Neural cell (in vitro differentiated cells): Measurements from ENCODE around the gene GMEB2. TPM values are rescaled to one million over a fixed set of nuclear protein-coding genes. Genes with fewer than 3 reads are reported as not detected.

ENCODE experiments used
- H2AFZ ChIP-seq: fragments of 200-600, 300-800 bp; sonication (generic), shearing (Covaris generic); 2 replicates; pipeline ENCODE4 v1.6.0; 2014; ENCODE audit warnings: low read depth, mild to moderate bottlenecking, antibody characterized with exemption, low read length, moderate library complexity
- H3F3A ChIP-seq: fragments of 200-600 bp; shearing (Covaris generic); 2 replicates; pipeline ENCODE4 v1.6.1; 2016; ENCODE audit warnings: mild to moderate bottlenecking, moderate library complexity, mixed read lengths, antibody characterized with exemption, low read length; ENCODE audit not compliant: insufficient read depth, poor library complexity, severe bottlenecking
- H3K27ac ChIP-seq: fragments of 200-600, 300-800 bp; sonication (generic), shearing (Covaris generic); 2 replicates; pipeline ENCODE4 v1.5.1; 2014; ENCODE audit warnings: mild to moderate bottlenecking, low read length, moderate library complexity
- H3K27me3 ChIP-seq: fragments of 300-800, 200-600 bp; sonication (generic), shearing (Covaris generic); 2 replicates; pipeline ENCODE4 v1.6.0; 2014; ENCODE audit warnings: mild to moderate bottlenecking, low read depth, low read length, moderate library complexity; ENCODE audit not compliant: insufficient read depth
- H3K36me3 ChIP-seq: fragments of 300-800, 200-600 bp; sonication (generic), shearing (Covaris generic); 2 replicates; pipeline ENCODE4 v1.5.1; 2014; ENCODE audit warnings: mild to moderate bottlenecking, antibody characterized with exemption, low read length, moderate library complexity; ENCODE audit not compliant: insufficient read depth
- H3K4me2 ChIP-seq: fragments of 300-800, 200-600 bp; sonication (generic), shearing (Covaris generic); 2 replicates; pipeline ENCODE4 v1.6.0; 2014; ENCODE audit warnings: mild to moderate bottlenecking, low read length
- H3K4me3 ChIP-seq: fragments of 300-800, 200-600 bp; sonication (generic), shearing (Covaris generic); 2 replicates; pipeline ENCODE4 v1.5.1; 2014; ENCODE audit warnings: mild to moderate bottlenecking, low read length, moderate library complexity
- H3K79me2 ChIP-seq: fragments of 200-600 bp; shearing (Covaris generic); replicated peaks from 2 replicates; pipeline ENCODE4 v1.6.0; 2014; ENCODE audit warnings: mild to moderate bottlenecking, low read length, moderate library complexity; ENCODE audit not compliant: insufficient read depth
- H3K9ac ChIP-seq: fragments of 300-800, 200-600 bp; sonication (generic), shearing (Covaris generic); 2 replicates; pipeline ENCODE4 v1.6.1; 2016; ENCODE audit warnings: mild to moderate bottlenecking, low read length, mixed read lengths
- H3K9me2 ChIP-seq: fragments of 200-600 bp; shearing (Covaris generic); 2 replicates; pipeline ENCODE4 v1.6.1; 2016; ENCODE audit warnings: mild to moderate bottlenecking, low read length, mixed read lengths; ENCODE audit not compliant: insufficient read depth
- H3K9me3 ChIP-seq: fragments of 200-600, 300-800 bp; sonication (generic), shearing (Covaris generic); 2 replicates; pipeline ENCODE4 v1.6.1; 2016; ENCODE audit warnings: mild to moderate bottlenecking, mixed run types, low read length, moderate library complexity, mixed read lengths
- H4K20me1 ChIP-seq: fragments of 200-600 bp; shearing (Covaris generic); 2 replicates; pipeline ENCODE4 v1.6.1; 2016; ENCODE audit warnings: mild to moderate bottlenecking, mixed run types; ENCODE audit not compliant: insufficient read depth
- EP300 ChIP-seq: fragments of 450-650 bp; conservative IDR thresholded peaks from 2 replicates; pipeline ENCODE4 v1.6.1; 2014; ENCODE audit warnings: antibody characterized with exemption, mild to moderate bottlenecking, moderate library complexity; ENCODE audit not compliant: poor library complexity, severe bottlenecking
- EZH2 ChIP-seq: fragments of 200-600, 300-800 bp; shearing (Covaris generic), sonication (generic); IDR thresholded peaks from 2 replicates; pipeline ENCODE4 v1.6.1; 2014; ENCODE audit warnings: antibody characterized with exemption, low read length, borderline replicate concordance, mild to moderate bottlenecking; ENCODE audit not compliant: insufficient read depth, poor library complexity, severe bottlenecking
- POLR2AphosphoS5 ChIP-seq: IDR thresholded peaks from 2 replicates; pipeline ENCODE4 v1.6.1; 2012
- RAD21 ChIP-seq: fragments of 450-650 bp; conservative IDR thresholded peaks from 2 replicates; pipeline ENCODE4 v1.6.1; 2014; ENCODE audit warnings: antibody characterized with exemption, mild to moderate bottlenecking, moderate library complexity
- TAF1 ChIP-seq: IDR thresholded peaks from 2 replicates; pipeline ENCODE4 v1.6.1; 2012; ENCODE audit warnings: low read depth
- polyA plus RNA-seq: library from polyadenylated mRNA; depleted of rRNA; stranded (reverse); fragments of >200 nt; gene quantifications from 2 replicates; pipeline ENCODE4 v1.2.3, GENCODE V29; 2014
- TF ChIP-seq, protein P1 (sequence below): IDR thresholded peaks from 2 replicates; pipeline ENCODE4 v1.6.1; 2012; ENCODE audit warnings: borderline replicate concordance
- TF ChIP-seq, protein P2 (sequence below): fragments of 450-650 bp; IDR thresholded peaks from 2 replicates; pipeline ENCODE4 v1.5.1; 2014; ENCODE audit warnings: antibody characterized with exemption, mild to moderate bottlenecking, moderate library complexity; ENCODE audit not compliant: poor library complexity, severe bottlenecking

GMEB2 gene
- polyA plus RNA-seq, 1 donor from 2014 or later = 13.7 TPM

DNA sequence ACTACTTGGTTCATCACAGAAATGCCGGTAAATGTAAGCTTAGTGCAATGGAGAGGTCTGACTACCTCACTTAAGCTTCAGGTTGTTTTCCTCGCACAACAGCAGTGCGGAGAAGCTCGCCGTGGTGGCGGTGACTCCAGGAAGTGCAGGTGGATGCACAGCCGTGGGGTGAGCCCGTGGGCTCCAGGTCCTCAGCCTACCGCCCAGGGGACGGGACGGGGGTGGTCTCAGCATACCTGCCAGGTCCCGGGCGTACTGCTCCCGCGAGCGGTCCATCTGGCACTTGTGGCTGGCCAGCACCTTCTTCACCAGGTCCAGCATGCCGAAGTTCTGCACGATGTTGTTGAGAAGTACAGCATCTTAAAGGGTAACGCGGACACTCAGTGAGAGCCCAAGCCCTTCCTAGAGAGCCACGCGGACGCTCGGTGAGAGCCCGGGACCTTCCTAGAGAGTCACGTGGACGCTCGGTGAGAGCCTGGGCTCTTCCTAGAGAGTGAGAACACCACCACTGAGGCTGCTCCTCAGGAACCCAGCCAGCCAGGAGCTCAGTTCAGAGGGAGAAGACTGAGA lies 35.0 kb downstream of the GMEB2 start:
- H3K27ac ChIP-seq = no peak overlapping the region
- H4K20me1 ChIP-seq = no peaks in the 10 kb centered on the region
- H3F3A ChIP-seq = no peaks in the 10 kb centered on the region
- H3K9ac ChIP-seq = no peak overlapping the region
- no peak overlapping the region for H2AFZ ChIP-seq
- no peaks in the 10 kb centered on the region for H3K9me2 ChIP-seq
- no peak overlapping the region for H3K4me3 ChIP-seq
- TF ChIP-seq POLR2AphosphoS5 = no peak
- TF ChIP-seq, protein P1, sequence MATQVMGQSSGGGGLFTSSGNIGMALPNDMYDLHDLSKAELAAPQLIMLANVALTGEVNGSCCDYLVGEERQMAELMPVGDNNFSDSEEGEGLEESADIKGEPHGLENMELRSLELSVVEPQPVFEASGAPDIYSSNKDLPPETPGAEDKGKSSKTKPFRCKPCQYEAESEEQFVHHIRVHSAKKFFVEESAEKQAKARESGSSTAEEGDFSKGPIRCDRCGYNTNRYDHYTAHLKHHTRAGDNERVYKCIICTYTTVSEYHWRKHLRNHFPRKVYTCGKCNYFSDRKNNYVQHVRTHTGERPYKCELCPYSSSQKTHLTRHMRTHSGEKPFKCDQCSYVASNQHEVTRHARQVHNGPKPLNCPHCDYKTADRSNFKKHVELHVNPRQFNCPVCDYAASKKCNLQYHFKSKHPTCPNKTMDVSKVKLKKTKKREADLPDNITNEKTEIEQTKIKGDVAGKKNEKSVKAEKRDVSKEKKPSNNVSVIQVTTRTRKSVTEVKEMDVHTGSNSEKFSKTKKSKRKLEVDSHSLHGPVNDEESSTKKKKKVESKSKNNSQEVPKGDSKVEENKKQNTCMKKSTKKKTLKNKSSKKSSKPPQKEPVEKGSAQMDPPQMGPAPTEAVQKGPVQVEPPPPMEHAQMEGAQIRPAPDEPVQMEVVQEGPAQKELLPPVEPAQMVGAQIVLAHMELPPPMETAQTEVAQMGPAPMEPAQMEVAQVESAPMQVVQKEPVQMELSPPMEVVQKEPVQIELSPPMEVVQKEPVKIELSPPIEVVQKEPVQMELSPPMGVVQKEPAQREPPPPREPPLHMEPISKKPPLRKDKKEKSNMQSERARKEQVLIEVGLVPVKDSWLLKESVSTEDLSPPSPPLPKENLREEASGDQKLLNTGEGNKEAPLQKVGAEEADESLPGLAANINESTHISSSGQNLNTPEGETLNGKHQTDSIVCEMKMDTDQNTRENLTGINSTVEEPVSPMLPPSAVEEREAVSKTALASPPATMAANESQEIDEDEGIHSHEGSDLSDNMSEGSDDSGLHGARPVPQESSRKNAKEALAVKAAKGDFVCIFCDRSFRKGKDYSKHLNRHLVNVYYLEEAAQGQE = no peak
- no peaks in the 10 kb centered on the region for H3K36me3 ChIP-seq
- H3K79me2 ChIP-seq = no peaks in the 10 kb centered on the region
- no peaks in the 10 kb centered on the region for H3K27me3 ChIP-seq
- no peak overlapping the region for H3K4me2 ChIP-seq
- H3K9me3 ChIP-seq = no peaks in the 10 kb centered on the region

DNA sequence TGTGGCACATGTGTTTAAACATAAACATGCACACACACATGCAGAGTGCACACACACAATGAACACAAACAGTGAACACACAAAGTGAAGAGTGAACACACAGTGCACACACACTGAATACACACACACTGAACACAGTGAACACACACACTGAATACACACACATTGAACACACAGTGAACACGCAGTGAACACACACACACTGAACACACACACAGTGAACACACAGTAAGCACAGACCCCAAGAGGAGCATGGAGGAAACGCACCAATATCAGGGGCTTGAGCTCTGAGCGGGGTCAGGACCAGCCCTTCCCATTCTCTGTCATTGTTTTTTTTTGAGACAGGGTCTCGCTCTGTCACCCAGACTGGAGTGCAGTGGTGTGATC lies 35.8 kb downstream of the GMEB2 start:
- Histone ChIP-seq H3K9ac (no peak overlapping the region), H3K27me3 (no peaks in the 10 kb centered on the region), H3F3A (no peaks in the 10 kb centered on the region), H3K27ac (no peak overlapping the region), H3K79me2 (no peaks in the 10 kb centered on the region), H3K36me3 (no peaks in the 10 kb centered on the region), H3K4me3 (no peak overlapping the region), H3K4me2 (no peak overlapping the region), H4K20me1 (no peaks in the 10 kb centered on the region), H3K9me2 (no peaks in the 10 kb centered on the region), H3K9me3 (no peaks in the 10 kb centered on the region), H2AFZ (no peak overlapping the region)
- TF ChIP-seq TAF1 = no peak
- TF ChIP-seq, protein P1 = no peak
- TF ChIP-seq EZH2 = no peak
- TF ChIP-seq, protein P2, sequence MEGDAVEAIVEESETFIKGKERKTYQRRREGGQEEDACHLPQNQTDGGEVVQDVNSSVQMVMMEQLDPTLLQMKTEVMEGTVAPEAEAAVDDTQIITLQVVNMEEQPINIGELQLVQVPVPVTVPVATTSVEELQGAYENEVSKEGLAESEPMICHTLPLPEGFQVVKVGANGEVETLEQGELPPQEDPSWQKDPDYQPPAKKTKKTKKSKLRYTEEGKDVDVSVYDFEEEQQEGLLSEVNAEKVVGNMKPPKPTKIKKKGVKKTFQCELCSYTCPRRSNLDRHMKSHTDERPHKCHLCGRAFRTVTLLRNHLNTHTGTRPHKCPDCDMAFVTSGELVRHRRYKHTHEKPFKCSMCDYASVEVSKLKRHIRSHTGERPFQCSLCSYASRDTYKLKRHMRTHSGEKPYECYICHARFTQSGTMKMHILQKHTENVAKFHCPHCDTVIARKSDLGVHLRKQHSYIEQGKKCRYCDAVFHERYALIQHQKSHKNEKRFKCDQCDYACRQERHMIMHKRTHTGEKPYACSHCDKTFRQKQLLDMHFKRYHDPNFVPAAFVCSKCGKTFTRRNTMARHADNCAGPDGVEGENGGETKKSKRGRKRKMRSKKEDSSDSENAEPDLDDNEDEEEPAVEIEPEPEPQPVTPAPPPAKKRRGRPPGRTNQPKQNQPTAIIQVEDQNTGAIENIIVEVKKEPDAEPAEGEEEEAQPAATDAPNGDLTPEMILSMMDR = no peak
- TF ChIP-seq RAD21 = no peak
- no peak for TF ChIP-seq EP300
